ENCODE data around the gene YIF1B. TPM values are rescaled to one million over a fixed set of nuclear protein-coding genes. Genes with fewer than 3 reads are reported as not detected.

The YIF1B gene
- total and polyA plus RNA-seq, 9 of the 15 experiments (the other 6 are each of a cell fraction or from before 2014, with no cell fraction given): 8.5 to 586 (median 323) TPM

DNA sequence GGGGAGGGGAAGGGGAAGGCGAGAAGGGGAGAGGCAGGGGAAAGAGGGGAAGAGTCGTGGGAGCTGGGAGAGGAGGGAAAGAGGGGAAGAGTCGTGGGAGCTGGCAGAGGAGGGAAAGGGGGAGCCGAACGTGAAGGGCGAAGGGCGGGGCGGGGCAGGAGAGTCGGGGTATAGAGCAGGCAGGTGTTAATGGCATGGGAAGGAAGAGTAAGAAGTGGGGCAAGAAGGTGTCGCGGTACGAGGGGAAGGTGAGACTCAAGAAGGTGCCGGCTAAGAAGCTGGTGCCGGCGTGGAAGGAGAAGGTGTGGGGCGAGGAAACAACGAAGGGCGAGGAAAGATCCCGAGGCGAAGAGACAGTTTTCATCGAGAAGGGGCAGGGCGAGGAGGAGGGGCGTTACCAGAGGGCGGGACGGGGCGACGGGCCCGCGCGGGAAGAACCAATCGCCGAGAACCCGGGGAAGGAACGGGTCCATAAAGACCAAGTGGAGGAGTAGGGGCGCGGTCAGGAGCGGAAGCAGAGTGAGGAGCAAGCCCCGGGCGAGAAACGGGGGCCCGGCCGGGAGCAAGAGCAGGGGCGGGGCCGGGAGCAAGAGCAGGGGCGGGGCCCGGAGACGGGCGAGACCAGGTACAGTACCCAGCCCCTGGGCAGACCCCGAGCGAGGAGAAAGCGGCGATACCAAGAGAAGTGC, 20.3 kb upstream of the YIF1B start (continued):
- TF ChIP-seq, protein P1, sequence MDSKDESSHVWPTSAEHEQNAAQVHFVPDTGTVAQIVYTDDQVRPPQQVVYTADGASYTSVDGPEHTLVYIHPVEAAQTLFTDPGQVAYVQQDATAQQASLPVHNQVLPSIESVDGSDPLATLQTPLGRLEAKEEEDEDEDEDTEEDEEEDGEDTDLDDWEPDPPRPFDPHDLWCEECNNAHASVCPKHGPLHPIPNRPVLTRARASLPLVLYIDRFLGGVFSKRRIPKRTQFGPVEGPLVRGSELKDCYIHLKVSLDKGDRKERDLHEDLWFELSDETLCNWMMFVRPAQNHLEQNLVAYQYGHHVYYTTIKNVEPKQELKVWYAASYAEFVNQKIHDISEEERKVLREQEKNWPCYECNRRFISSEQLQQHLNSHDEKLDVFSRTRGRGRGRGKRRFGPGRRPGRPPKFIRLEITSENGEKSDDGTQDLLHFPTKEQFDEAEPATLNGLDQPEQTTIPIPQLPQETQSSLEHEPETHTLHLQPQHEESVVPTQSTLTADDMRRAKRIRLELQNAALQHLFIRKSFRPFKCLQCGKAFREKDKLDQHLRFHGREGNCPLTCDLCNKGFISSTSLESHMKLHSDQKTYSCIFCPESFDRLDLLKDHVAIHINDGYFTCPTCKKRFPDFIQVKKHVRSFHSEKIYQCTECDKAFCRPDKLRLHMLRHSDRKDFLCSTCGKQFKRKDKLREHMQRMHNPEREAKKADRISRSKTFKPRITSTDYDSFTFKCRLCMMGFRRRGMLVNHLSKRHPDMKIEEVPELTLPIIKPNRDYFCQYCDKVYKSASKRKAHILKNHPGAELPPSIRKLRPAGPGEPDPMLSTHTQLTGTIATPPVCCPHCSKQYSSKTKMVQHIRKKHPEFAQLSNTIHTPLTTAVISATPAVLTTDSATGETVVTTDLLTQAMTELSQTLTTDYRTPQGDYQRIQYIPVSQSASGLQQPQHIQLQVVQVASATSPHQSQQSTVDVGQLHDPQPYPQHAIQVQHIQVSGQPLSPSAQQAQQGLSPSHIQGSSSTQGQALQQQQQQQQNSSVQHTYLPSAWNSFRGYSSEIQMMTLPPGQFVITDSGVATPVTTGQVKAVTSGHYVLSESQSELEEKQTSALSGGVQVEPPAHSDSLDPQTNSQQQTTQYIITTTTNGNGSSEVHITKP (IDR thresholded peaks at IDR 0.05; ENCODE audit: partially characterized antibody): peak; percentile 94
- TF ChIP-seq ELF4 (CRISPR knock-in tag; IDR thresholded peaks at IDR 0.05): peak; percentile 94
- TF ChIP-seq, protein P2, sequence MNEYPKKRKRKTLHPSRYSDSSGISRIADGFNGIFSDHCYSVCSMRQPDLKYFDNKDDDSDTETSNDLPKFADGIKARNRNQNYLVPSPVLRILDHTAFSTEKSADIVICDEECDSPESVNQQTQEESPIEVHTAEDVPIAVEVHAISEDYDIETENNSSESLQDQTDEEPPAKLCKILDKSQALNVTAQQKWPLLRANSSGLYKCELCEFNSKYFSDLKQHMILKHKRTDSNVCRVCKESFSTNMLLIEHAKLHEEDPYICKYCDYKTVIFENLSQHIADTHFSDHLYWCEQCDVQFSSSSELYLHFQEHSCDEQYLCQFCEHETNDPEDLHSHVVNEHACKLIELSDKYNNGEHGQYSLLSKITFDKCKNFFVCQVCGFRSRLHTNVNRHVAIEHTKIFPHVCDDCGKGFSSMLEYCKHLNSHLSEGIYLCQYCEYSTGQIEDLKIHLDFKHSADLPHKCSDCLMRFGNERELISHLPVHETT (CRISPR knock-in tag; conservative IDR thresholded peaks at IDR 0.05 in 1 of 2, IDR thresholded peaks at IDR 0.05 in 1 of 2): peak in 1 of 2 experiments; percentile 56; a peak in 1 of 4 replicates
- no peak for TF ChIP-seq RHOXF2B (CRISPR knock-in tag; conservative IDR thresholded peaks at IDR 0.05)
- 0 out of 2 replicates have a peak, but pooled peaks have one; percentile 23 for TF ChIP-seq GABPB1 (CRISPR knock-in tag; IDR thresholded peaks at IDR 0.05)
- no peak for TF ChIP-seq ZNF311 (CRISPR knock-in tag; IDR thresholded peaks at IDR 0.05)
- no peak for TF ChIP-seq ZNF184 (CRISPR knock-in tag; IDR thresholded peaks at IDR 0.05)
- TF ChIP-seq TAF15 (IDR thresholded peaks at IDR 0.05; ENCODE audit: low read depth, low read length): no peak
- TF ChIP-seq ZNF121 (CRISPR knock-in tag; conservative IDR thresholded peaks at IDR 0.05): no peak
- TF ChIP-seq SPI1 (IDR thresholded peaks at IDR 0.05; ENCODE audit: borderline replicate concordance, low read depth, low read length): peak; percentile 48; the same call in 1 of the 2 replicates
- TF ChIP-seq ZNF324 (CRISPR knock-in tag; IDR thresholded peaks at IDR 0.05): no peak
- no peak for TF ChIP-seq ZNF75A (CRISPR knock-in tag; IDR thresholded peaks at IDR 0.05)
- peak; percentile 79 for TF ChIP-seq ZNF316 (IDR thresholded peaks at IDR 0.05)
- TF ChIP-seq ZNF239 (CRISPR knock-in tag; IDR thresholded peaks at IDR 0.05): no peak
- no peak for TF ChIP-seq TEAD4 (IDR thresholded peaks at IDR 0.05; ENCODE audit: low read length)
- TF ChIP-seq TEAD4 (CRISPR knock-in tag; IDR thresholded peaks at IDR 0.05; ENCODE audit: borderline replicate concordance): no peak
- peak; percentile 39 for TF ChIP-seq SAP30 (IDR thresholded peaks at IDR 0.05; ENCODE audit: borderline replicate concordance, insufficient read depth, low read depth, low read length, poor library complexity, severe bottlenecking)
- TF ChIP-seq PCBP1 (IDR thresholded peaks at IDR 0.05; ENCODE audit: low read depth, low read length, poor library complexity, severe bottlenecking): peak; percentile 9
- no peak for TF ChIP-seq KAT8 (IDR thresholded peaks at IDR 0.05; ENCODE audit: low read depth)
- TF ChIP-seq, protein P3, sequence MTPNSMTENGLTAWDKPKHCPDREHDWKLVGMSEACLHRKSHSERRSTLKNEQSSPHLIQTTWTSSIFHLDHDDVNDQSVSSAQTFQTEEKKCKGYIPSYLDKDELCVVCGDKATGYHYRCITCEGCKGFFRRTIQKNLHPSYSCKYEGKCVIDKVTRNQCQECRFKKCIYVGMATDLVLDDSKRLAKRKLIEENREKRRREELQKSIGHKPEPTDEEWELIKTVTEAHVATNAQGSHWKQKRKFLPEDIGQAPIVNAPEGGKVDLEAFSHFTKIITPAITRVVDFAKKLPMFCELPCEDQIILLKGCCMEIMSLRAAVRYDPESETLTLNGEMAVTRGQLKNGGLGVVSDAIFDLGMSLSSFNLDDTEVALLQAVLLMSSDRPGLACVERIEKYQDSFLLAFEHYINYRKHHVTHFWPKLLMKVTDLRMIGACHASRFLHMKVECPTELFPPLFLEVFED (CRISPR knock-in tag; conservative IDR thresholded peaks at IDR 0.05): peak; percentile 89; the same call in 1 of the 2 replicates
- no peak for TF ChIP-seq ZNF146 (CRISPR knock-in tag; IDR thresholded peaks at IDR 0.05; ENCODE audit: unreplicated experiment)
- TF ChIP-seq BCL6 (CRISPR knock-in tag; IDR thresholded peaks at IDR 0.05): no peak
- peak in 1 of 2 experiments; percentile 16; a peak in 1 of 4 replicates for TF ChIP-seq SRF (CRISPR knock-in tag; IDR thresholded peaks at IDR 0.05)

Data from K562 (cell line).